Measurements from ENCODE around the gene MRS2.

- TF ChIP-seq CTCF (IDR thresholded peaks at IDR 0.05) = no peak
- no peak for TF ChIP-seq EZH2 (IDR thresholded peaks at IDR 0.05)
Measured at GRCh38 chr6:24408719-24409410, 6.1 kb downstream of the MRS2 start.
